Ishikawa (cell line): ENCODE data around the gene MXD1.

Source experiments
- CEBPB ChIP-seq: IDR thresholded peaks from 2 replicates; pipeline ENCODE4 v1.6.1; 2012
- EGR1 ChIP-seq: IDR thresholded peaks from 2 replicates; pipeline ENCODE4 v1.6.1; 2012
- NFIC ChIP-seq: IDR thresholded peaks from 2 replicates; pipeline ENCODE4 v1.6.1; 2012

DNA sequence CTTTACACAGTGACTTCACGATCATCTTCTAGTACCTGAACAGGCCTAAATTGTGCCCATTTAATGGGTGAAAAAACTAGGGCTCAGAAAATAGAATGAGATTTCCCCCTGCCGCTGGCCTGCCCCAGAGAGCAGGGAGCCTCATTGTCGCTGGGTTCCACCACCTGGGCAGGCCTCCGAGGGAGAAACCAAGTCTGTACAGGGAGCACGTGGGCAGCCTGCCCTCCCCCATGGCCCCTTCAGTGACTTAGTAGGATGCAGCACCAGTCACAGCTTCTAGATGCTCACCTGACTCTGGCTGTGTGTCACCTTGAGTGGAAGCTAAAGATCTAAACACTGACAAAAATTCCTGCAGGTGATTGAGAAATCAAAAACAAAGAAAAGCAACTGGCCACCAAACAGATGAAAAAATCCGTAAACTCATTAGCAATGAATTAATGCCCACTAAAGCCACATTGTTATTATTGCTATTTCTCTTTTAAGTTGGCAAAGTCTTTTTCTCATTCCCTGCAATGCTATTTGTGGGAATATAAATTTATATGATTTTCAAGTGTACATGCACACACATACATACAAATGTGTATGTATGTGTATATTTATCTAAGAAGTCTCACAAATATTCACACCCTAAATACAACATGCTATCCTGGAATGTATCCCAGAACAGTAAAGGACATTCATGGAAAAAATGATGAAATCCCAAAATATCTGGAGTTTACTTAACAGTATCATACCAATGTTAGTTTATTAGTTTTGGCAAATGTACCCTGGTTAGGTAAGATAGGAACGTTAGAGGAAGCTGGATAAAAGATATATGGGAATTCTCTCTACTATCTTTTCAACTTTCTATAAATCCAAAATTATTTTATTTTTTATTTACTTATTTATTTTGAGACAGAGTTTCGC, 65.2 kb downstream of the MXD1 start:
- TF ChIP-seq NFIC: no peak
- no peak for TF ChIP-seq EGR1
- no peak for TF ChIP-seq CEBPB
